Bronchial epithelial cell (primary cell): ENCODE data around the gene GHSR. TPM values are rescaled to one million over a fixed set of nuclear protein-coding genes. Genes with fewer than 3 reads are reported as not detected.

ENCODE experiments used
- DNase-seq: peaks from one replicate; pipeline ENCODE4 v3.0.0-alpha.2; 2010; ENCODE audit warnings: low read depth
- FAIRE-seq: peaks from 2 replicates; lab custom pipeline; 2011; peaks lifted over from hg19 to GRCh38; lab: Jason Lieb, UNC
- H3K27me3 ChIP-seq: 2 replicates; pipeline ENCODE4 v1.5.1; 2011; ENCODE audit warnings: low read length; ENCODE audit not compliant: control insufficient read depth, insufficient read depth
- H3K36me3 ChIP-seq: 2 replicates; pipeline ENCODE4 v1.5.1; 2011; ENCODE audit warnings: low read length; ENCODE audit not compliant: control insufficient read depth, insufficient read depth
- H3K4me3 ChIP-seq: 2 replicates; pipeline ENCODE4 v1.5.1; 2011; ENCODE audit warnings: mild to moderate bottlenecking, low read depth, low read length, control low read depth
- total RNA-seq: library from RNA; depleted of rRNA; stranded (reverse); fragments of >200 nt; gene quantifications from 2 replicates; pipeline ENCODE4 v1.2.1, GENCODE V29; 2014
- TF ChIP-seq, protein P1 (sequence below): IDR thresholded peaks from 2 replicates; pipeline ENCODE4 v1.5.1; 2011; ENCODE audit warnings: mild to moderate bottlenecking, moderate library complexity, low read length, control low read depth, inconsistent platforms; ENCODE audit not compliant: insufficient read depth, severe bottlenecking

GHSR gene
- total RNA-seq, 1 donor from 2014 or later = not detected

DNA sequence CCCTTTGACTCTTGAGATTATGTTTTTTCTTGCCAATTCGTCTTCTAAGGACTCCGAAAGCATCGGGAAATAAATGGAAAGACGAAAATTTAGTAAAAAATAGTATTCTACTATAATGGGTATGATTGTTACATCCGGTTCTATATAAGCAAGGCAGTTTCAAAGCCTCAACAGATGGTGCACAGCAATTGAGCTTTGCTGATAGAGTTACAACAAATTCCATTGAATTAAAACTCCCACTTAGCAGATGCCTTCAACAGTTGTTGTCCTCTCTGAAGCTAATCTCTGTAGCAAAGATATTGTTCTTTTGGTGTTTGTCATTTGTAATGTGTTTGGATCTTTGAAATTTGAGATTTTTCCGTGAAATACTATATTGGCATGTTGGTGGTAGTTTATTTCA, 16.1 kb upstream of the GHSR start:
- no peak for FAIRE-seq
- TF ChIP-seq, protein P1, sequence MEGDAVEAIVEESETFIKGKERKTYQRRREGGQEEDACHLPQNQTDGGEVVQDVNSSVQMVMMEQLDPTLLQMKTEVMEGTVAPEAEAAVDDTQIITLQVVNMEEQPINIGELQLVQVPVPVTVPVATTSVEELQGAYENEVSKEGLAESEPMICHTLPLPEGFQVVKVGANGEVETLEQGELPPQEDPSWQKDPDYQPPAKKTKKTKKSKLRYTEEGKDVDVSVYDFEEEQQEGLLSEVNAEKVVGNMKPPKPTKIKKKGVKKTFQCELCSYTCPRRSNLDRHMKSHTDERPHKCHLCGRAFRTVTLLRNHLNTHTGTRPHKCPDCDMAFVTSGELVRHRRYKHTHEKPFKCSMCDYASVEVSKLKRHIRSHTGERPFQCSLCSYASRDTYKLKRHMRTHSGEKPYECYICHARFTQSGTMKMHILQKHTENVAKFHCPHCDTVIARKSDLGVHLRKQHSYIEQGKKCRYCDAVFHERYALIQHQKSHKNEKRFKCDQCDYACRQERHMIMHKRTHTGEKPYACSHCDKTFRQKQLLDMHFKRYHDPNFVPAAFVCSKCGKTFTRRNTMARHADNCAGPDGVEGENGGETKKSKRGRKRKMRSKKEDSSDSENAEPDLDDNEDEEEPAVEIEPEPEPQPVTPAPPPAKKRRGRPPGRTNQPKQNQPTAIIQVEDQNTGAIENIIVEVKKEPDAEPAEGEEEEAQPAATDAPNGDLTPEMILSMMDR = no peak

DNA sequence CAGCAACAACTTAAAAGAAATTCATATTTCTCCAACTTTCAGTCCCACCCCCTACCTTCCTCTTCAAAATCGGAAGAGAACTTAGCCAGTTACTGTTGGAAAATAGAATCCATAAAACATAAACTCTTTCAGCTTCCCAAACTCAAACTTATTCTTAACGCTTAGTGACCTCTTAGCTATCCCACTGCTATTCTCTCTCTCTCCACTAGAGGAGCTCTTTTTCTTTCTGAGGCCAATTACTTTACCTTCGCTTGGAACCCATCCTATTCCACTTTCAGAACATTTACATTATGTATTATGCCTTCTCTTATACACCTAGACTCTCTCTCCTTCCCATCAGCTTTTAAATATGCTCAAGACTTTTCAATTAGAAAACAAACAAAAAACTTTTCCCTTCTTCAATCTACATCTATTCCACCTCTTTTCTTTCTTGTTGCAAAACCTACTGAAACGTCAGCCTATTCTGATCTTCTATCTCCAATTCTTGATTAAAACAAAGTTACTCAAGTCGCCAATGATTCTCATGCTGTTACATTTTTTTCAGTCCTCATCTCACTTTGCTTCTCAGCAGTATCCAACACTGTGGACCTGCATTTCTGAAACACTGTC, 13.4 kb upstream of the GHSR start:
- TF ChIP-seq, protein P1 = peak; percentile 82
- H3K27me3 ChIP-seq = no peaks in the 10 kb centered on the region
- no peak overlapping the region for H3K4me3 ChIP-seq
- peak; percentile 44 for DNase-seq
- no peaks in the 10 kb centered on the region for H3K36me3 ChIP-seq
- no peak for FAIRE-seq

More for the DNA sequence above, 16.1 kb upstream of the GHSR start:
- Histone ChIP-seq H3K4me3 (no peak overlapping the region), H3K27me3 (no peaks in the 10 kb centered on the region), H3K36me3 (no peaks in the 10 kb centered on the region)
- DNase-seq = no peak

DNA sequence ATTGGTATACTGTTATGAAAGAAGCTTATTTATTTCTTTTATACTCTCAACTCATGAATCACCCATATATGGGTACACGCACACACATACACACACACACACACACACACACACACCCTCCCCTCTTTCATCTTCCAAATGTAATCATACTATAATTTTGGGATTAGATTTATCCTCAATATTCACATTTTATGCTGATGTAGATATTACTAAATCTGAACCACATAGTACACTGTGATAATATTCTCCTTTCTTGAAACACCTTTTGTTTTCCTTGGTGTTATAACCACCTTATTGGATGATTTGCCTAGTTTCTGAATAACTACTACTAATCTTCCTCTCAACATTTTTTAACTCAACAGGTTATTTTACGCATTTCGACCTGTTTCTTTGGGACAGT, 8.1 kb upstream of the GHSR start:
- H3K36me3 ChIP-seq = no peaks in the 10 kb centered on the region
- DNase-seq (no peak), FAIRE-seq (no peak)
- no peaks in the 10 kb centered on the region for H3K27me3 ChIP-seq
- no peak overlapping the region for H3K4me3 ChIP-seq
- TF ChIP-seq, protein P1 = no peak

DNA sequence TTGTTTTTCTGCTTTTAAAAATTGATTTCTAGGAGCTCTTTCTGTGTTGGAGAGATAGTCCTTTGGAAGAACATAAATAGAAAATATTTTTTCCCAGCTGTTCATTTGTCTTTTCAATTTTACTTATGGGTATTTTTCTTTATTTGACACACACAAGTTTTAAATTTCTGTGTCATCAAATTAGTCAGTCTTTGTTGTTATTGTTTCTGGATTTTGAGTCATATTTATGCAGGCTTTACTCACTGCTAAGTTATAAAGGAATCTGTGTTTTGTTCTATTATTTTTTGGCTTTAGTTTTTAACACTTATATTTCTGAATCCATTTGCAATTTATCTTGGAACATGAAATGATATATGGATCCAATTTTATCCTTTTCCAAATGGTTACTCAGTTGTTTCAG, 5.9 kb upstream of the GHSR start:
- TF ChIP-seq, protein P1 = no peak
- peaks cover 10% of the 10 kb centered on the region for H3K27me3 ChIP-seq
- DNase-seq (peak; percentile 65), FAIRE-seq (no peak)
- H3K4me3 ChIP-seq = no peak overlapping the region
- H3K36me3 ChIP-seq = no peaks in the 10 kb centered on the region

DNA sequence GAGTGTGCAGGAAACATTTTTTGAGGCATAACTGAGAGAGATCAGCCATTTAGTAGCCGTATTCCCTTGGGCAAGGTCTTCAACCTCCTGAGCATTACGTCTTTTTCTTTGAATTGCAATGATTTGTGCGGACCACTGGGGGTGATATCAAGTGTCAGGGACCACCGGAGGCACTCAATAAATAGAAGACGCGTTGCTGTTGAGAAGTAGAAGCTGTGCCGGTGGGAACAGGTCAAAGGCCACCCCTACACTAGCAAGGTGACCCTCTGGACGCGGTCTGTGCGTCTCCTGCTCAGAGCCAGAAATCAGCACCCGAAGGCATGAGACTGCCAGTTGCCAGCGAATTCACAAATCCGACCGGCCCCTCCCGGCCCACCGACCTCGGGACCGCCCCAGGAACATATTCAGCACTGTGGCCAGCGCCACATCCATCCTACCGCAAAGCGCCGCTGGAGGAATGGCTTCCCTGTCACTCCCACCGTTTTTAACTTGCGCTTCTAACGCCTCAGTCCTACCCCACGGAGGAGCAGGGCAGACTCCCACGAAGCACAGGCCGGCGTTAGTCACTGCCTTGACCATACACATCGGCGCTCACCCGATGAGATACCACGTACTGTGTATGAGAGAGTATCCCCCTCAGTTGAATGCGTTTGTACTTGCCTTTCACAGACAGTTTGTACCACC, 1.4 kb upstream of the GHSR start:
- DNase-seq = peak; percentile 12
- no peak overlapping the region for H3K4me3 ChIP-seq
- FAIRE-seq = no peak
- TF ChIP-seq, protein P1 = no peak
- H3K36me3 ChIP-seq = no peaks in the 10 kb centered on the region
- H3K27me3 ChIP-seq = peaks cover 40% of the 10 kb centered on the region
